A673 (cell line): ENCODE data around the gene PMEL. TPM values are rescaled to one million over a fixed set of nuclear protein-coding genes. Genes with fewer than 3 reads are reported as not detected.

Experiments
- Bru-seq: library from RNA; stranded (reverse); fragments of 400-500 nt; gene quantifications from one replicate; lab custom pipeline; 2021; lab: Mats Ljungman, UMichigan
- BruChase-seq, 2 experiments: library from RNA; stranded (reverse); fragments of 400-500 nt; gene quantifications; one replicate each; lab custom pipeline; 2021; lab: Mats Ljungman, UMichigan
- BruUV-seq: library from RNA; stranded (reverse); fragments of 400-500 nt; replicated peaks from 2 replicates; lab custom pipeline; 2021; lab: Mats Ljungman, UMichigan
- CTCF ChIA-PET: fragments of 300-600 bp; sonication (Branson Sonifier 250); formaldehyde crosslinking; loops from one replicate; lab custom pipeline; 2022; ENCODE audit warnings: antibody characterized with exemption; lab: Charles Lee
- POLR2A ChIA-PET: fragments of 300-600 bp; sonication (Branson Sonifier 250); formaldehyde crosslinking; loops from one replicate; lab custom pipeline; 2022; ENCODE audit warnings: antibody characterized with exemption; ENCODE audit not compliant: low non-redundant PET; lab: Charles Lee
- DNase-seq: peaks from one replicate; pipeline ENCODE4 v3.0.0-alpha.2; 2015; ENCODE audit warnings: low spot score
- H3K27ac ChIP-seq: fragments of 200-600 bp; sonication (generic); 2 replicates; pipeline ENCODE4 v1.5.1; 2016; ENCODE audit warnings: mixed run types, low read depth, mild to moderate bottlenecking, mixed read lengths, antibody characterized with exemption, low read length; ENCODE audit not compliant: poor library complexity, severe bottlenecking
- H3K27me3 ChIP-seq: fragments of 200-600 bp; sonication (generic); replicated peaks from 2 replicates; pipeline ENCODE4 v1.6.1; 2017; ENCODE audit warnings: mixed run types, low read depth, mild to moderate bottlenecking, mixed read lengths, antibody characterized with exemption, low read length; ENCODE audit not compliant: insufficient read depth, poor library complexity
- H3K36me3 ChIP-seq: fragments of 200-600 bp; sonication (generic); 2 replicates; pipeline ENCODE4 v1.6.1; 2016; ENCODE audit warnings: mixed run types, mild to moderate bottlenecking, mixed read lengths, antibody characterized with exemption, low read length; ENCODE audit not compliant: insufficient read depth, poor library complexity, severe bottlenecking
- H3K4me1 ChIP-seq: fragments of 200-600 bp; sonication (generic); 2 replicates; pipeline ENCODE4 v1.6.1; 2017; ENCODE audit warnings: mixed run types, mild to moderate bottlenecking, mixed read lengths, antibody characterized with exemption, low read length; ENCODE audit not compliant: insufficient read depth, poor library complexity, severe bottlenecking
- H3K4me3 ChIP-seq: fragments of 200-600 bp; sonication (generic); 2 replicates; pipeline ENCODE4 v1.5.1; 2016; ENCODE audit warnings: low read depth, mixed run types, mild to moderate bottlenecking, mixed read lengths, low read length; ENCODE audit not compliant: poor library complexity, severe bottlenecking
- H3K9me3 ChIP-seq: fragments of 200-600 bp; sonication (generic); 2 replicates; pipeline ENCODE4 v1.6.1; 2016; ENCODE audit warnings: mixed run types, low read depth, mild to moderate bottlenecking, mixed read lengths, antibody characterized with exemption, low read length; ENCODE audit not compliant: poor library complexity, severe bottlenecking
- EZH2 ChIP-seq: fragments of 200-600 bp; sonication (generic); IDR thresholded peaks from 2 replicates; pipeline ENCODE4 v1.6.1; 2017; ENCODE audit warnings: borderline replicate concordance, low read depth, mild to moderate bottlenecking, mixed read lengths, antibody characterized with exemption, low read length; ENCODE audit not compliant: poor library complexity, severe bottlenecking
- intact Hi-C: fragments of 100-400 bp; cut with micrococcal nuclease; formaldehyde crosslinking; loops from one replicate; pipeline ENCODE4 v1.10.0; 2022; ENCODE audit not compliant: unreplicated experiment
- long read RNA-seq: library from polyadenylated mRNA; stranded (forward); transcript quantifications from one replicate; pipeline ENCODE4 v2.0.0, GENCODE V29; 2022
- total RNA-seq: library from RNA; stranded (reverse); gene quantifications from 2 replicates; pipeline ENCODE4 v1.2.3, GENCODE V29; 2021
- TF ChIP-seq, protein P1 (sequence below): fragments of 300-800, 200-600 bp; sonication (generic); conservative IDR thresholded peaks from 2 replicates; pipeline ENCODE4 v1.5.1; 2017; ENCODE audit warnings: low read depth, mild to moderate bottlenecking, antibody characterized with exemption, low read length, moderate library complexity, mixed read lengths

The PMEL gene
- total RNA-seq (1.2 and 2.0 TPM in 2 replicates), Bru-seq, nascent RNA (percentile 7 among the genes with signal in this experiment), BruChase-seq, experiment 1, labeled RNA remaining after a 2-hour chase (percentile 6 among the genes with signal in this experiment), BruChase-seq, experiment 2, labeled RNA remaining after a 6-hour chase (percentile 16 among the genes with signal in this experiment)
- long read RNA-seq, partial matches to known transcripts, result 0 of 10 reads
- long read RNA-seq, other reads (novel, unspliced or antisense), result 9 of 10 reads

DNA sequence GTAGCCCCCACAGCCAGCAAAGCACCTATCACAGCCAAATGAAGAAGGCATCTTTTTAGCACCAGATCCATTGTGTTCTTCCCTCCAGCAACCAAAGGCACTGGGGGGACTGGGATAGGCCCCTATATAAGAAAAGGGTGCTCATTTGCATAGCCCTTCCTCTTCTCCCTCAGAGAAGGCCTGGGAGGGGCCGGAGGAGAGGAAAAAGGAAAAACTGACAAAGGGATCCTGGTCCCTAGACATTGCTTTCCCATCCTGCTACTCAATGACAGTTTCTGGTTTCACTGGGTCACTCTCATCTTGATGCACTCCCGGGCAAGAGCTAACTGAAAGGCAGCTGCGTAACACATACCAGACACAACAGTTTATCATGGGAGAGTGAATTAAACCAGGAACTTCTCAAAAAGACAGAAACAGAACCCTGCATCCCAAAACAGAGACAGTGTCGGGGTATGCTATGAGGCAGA, at the start of gene PMEL:
Gene PMEL (minus strand): TSS at position 102 of the 467 bp plus-strand sequence. CDS start 31 bp downstream, at position 71.
- H3K4me3 ChIP-seq, result peak within 1 kb of the TSS; percentile 73
- peaks cover 21% of the 10 kb centered on the region for H3K4me1 ChIP-seq
- intact Hi-C loops, result no loop called here
- BruUV-seq, result no TSS peak
- no peaks in the 10 kb centered on the region for H3K27me3 ChIP-seq
- CTCF ChIA-PET, result no interaction called here
- peaks cover 18% of the 10 kb centered on the region for H3K36me3 ChIP-seq
- no peak for DNase-seq
- H3K9me3 ChIP-seq, result no peaks in the 10 kb centered on the region
- no peak for TF ChIP-seq EZH2
- TF ChIP-seq, protein P1, sequence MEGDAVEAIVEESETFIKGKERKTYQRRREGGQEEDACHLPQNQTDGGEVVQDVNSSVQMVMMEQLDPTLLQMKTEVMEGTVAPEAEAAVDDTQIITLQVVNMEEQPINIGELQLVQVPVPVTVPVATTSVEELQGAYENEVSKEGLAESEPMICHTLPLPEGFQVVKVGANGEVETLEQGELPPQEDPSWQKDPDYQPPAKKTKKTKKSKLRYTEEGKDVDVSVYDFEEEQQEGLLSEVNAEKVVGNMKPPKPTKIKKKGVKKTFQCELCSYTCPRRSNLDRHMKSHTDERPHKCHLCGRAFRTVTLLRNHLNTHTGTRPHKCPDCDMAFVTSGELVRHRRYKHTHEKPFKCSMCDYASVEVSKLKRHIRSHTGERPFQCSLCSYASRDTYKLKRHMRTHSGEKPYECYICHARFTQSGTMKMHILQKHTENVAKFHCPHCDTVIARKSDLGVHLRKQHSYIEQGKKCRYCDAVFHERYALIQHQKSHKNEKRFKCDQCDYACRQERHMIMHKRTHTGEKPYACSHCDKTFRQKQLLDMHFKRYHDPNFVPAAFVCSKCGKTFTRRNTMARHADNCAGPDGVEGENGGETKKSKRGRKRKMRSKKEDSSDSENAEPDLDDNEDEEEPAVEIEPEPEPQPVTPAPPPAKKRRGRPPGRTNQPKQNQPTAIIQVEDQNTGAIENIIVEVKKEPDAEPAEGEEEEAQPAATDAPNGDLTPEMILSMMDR, result no peak
- POLR2A ChIA-PET, result no interaction called here
- H3K27ac ChIP-seq, result peak within 1 kb of the TSS; percentile 87

DNA sequence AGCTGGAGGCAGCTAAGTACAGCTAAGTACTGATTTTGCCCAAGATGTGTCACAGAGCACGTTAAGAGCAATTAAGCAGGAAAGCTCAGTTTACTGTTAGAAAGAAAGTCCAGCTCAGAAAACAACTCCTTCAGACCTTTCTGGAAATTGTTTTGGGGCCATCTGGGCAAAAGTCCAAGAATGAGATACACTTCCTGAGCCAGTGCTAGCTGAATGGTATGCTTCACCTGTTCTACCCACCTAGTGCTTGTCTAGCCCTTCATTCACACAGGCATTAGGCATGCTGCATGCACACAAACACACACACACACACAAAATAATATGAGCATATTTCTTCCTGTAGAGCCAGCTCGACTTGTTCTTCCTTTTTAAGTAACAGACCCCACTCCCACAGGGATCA, 48.4 kb upstream of the PMEL start:
- Histone ChIP-seq H3K27ac (no peak overlapping the region), H3K4me1 (no peaks in the 10 kb centered on the region), H3K4me3 (no peak overlapping the region), H3K9me3 (no peaks in the 10 kb centered on the region), H3K27me3 (no peaks in the 10 kb centered on the region), H3K36me3 (no peaks in the 10 kb centered on the region)
- CTCF ChIA-PET, result no interaction called here
- POLR2A ChIA-PET, result no interaction called here
- intact Hi-C loops, result no loop called here
- TF ChIP-seq, protein P1, result no peak
- TF ChIP-seq EZH2, result no peak
- no TSS peak for BruUV-seq
- DNase-seq, result no peak

DNA sequence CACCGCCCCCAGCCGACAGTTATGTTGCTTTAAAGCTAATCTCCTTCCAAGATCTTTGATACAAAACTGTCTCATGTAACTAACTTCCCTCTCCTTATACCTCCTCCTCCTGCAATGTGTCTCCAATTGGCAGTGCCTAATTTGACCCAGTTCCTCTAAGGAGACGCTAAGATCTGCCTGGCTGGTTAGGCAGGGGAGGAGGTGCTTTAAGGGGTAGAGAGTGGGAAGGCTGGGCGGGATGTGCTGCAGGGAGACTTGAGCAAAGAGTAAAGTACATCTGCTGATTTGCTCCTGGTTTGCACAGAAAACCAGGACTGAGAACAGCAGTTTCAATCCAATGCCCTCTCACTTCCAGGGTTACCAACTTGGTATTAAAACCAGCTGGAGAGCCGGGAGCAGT, 47.6 kb upstream of the PMEL start:
- intact Hi-C loops, result no loop called here
- no peaks in the 10 kb centered on the region for H3K4me1 ChIP-seq
- H3K27me3 ChIP-seq, result no peaks in the 10 kb centered on the region
- BruUV-seq, result no TSS peak
- H3K4me3 ChIP-seq, result no peak overlapping the region
- TF ChIP-seq, protein P1, result no peak
- no peak for TF ChIP-seq EZH2
- DNase-seq, result no peak
- ChIA-PET POLR2A (interaction anchor here (0.6 kb wide), 1 partner anchor 30 kb away, joined by 3 read pairs; no protein-coding TSS in a partner anchor), CTCF (no interaction called here)
- no peak overlapping the region for H3K27ac ChIP-seq
- no peaks in the 10 kb centered on the region for H3K36me3 ChIP-seq
- H3K9me3 ChIP-seq, result no peaks in the 10 kb centered on the region
